ENCODE measurements around the gene TBC1D19.

DNA sequence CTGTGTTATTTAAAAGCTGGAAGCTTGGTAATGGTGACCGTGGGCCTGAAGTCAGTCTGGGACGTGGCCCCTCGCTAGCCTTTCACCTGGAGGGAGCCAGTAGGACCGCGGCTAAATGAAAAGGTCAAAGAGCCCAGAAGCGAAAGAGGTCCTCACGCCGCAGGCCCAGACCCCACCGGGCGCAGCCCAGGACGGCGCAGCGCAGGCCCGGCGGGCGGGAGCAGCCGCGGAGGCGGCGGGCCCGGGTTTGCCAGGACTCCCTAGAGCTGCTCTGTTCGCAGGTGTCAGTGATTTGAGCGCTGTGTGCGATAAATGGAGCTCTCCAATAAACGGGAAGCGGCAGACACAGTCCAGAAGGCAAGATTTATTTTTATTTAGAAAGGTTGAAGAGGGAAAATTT is 220.6 kb downstream of the TBC1D19 start:
- TF ChIP-seq POLR2A (IDR thresholded peaks at IDR 0.05; ENCODE audit: low read depth, low read length) (no peak), POLR2AphosphoS5 (IDR thresholded peaks at IDR 0.05; ENCODE audit: low read depth, low read length) (no peak), POU2F2 (IDR thresholded peaks at IDR 0.05; ENCODE audit: low read depth, low read length) (no peak), TAF1 (IDR thresholded peaks at IDR 0.05; ENCODE audit: low read depth, low read length) (no peak), SPI1 (IDR thresholded peaks at IDR 0.05; ENCODE audit: low read depth, low read length) (no peak)
